Measurements from ENCODE around the gene CALD1.

Gene CALD1

DNA sequence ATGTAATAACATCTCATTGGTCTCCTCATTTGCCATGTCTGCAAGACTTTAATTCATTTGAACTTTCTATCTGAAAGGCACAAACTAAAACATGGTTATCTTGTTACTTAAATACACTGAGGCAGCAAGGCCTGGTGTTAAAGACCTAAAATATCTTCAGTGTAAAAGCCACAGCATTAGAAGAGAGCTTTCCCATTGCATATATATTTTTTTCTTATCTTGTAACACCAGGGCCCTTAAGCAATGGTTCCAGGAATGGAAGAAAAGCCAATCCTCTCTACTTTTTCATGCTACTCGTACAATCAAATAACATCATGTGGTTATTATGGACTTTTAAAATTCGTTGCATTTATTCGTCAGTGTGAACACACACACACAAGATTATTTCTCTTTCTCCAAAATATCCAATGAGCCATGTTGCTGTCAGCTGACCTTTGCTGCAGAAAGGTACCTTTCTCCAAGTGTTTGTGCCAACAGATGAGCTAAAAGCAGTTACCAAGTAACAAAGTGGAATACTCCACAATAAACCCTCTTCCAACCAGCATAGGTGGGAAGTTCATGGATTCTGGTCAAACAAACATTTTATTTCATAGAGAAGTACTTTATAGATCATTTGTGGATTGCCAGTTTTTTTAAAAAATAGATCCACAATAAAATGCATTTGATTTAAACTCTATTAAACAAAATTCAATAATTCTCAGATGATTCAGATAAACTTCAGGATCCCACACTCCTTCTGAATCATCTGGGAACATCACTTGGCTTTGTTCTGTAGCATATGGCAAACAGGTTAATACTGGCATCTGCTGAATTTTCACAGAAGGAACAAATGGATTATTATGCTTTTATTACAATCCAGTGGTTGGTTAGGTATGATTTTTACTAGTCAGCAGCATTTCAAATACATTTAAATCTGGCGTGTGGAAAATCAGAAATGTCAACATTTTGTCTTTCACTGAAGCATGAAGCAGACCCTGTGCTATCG, 143.6 kb downstream of the CALD1 start:
- Histone ChIP-seq H3K27me3 (ENCODE audit: control insufficient read depth in 3 of 3, insufficient read depth in 3 of 3, low read depth in 1 of 3, low read length in 3 of 3) (no peaks in the 10 kb centered on the region), H3K4me3 (ENCODE audit: low read length in 2 of 2) (no peak overlapping the region), H2AFZ (ENCODE audit: low read length) (no peak overlapping the region), H2AK5ac (ENCODE audit: low read depth, low read length) (no peak overlapping the region), H3K14ac (ENCODE audit: low read length) (no peak overlapping the region), H3K9me3 (replicated peaks in 1 of 2; ENCODE audit: control insufficient read depth in 2 of 2, insufficient read depth in 1 of 2, low read depth in 1 of 2, low read length in 2 of 2) (peaks cover 2 to 8% of the 10 kb centered on the region in 2 donors), H3K9ac (ENCODE audit: low read depth, low read length, poor library complexity) (no peak overlapping the region), H2BK15ac (ENCODE audit: low read length) (no peak overlapping the region), H4K8ac (ENCODE audit: low read depth, low read length) (no peak overlapping the region), H3K36me3 (replicated peaks in 1 of 2; ENCODE audit: control insufficient read depth in 2 of 2, insufficient read depth in 2 of 2, low read length in 2 of 2) (peaks cover 0 to 3% of the 10 kb centered on the region in 2 donors), H4K91ac (ENCODE audit: low read depth, low read length, poor library complexity) (no peak overlapping the region), H3K23ac (ENCODE audit: low read depth, low read length, poor library complexity) (no peak overlapping the region), H3K4me2 (ENCODE audit: insufficient read depth, low read length, poor library complexity, severe bottlenecking) (no peak overlapping the region), H3K27ac (replicated peaks; ENCODE audit: low read length) (no peak overlapping the region), H2BK12ac (ENCODE audit: low read length) (no peak overlapping the region), H3K79me1 (ENCODE audit: low read depth, low read length) (peaks cover 1% of the 10 kb centered on the region), H3K4me1 (ENCODE audit: control insufficient read depth in 2 of 2, insufficient read depth in 1 of 2, low read depth in 1 of 2, low read length in 2 of 2) (peaks cover 0 to 1% of the 10 kb centered on the region in 2 donors), H2BK5ac (ENCODE audit: low read length) (no peak overlapping the region), H3K18ac (ENCODE audit: low read length) (no peak overlapping the region), H3K4ac (ENCODE audit: low read length) (no peak overlapping the region), H2BK120ac (ENCODE audit: low read depth, low read length) (no peak overlapping the region)
- no CpG with 5 or more reads among the region's 5 CpGs for WGBS, 2 donors (ENCODE audit: extremely low coverage in 2 of 2, insufficient read length in 2 of 2, insufficient replicate concordance in 1 of 2)
- no peak for DNase-seq (ENCODE audit: low spot score)

- no peak overlapping the region for H3K14ac ChIP-seq (ENCODE audit: low read length)
- no peak overlapping the region for H2BK15ac ChIP-seq (ENCODE audit: low read length)
- no peak overlapping the region for H2BK120ac ChIP-seq (ENCODE audit: low read depth, low read length)
- H3K4me1 ChIP-seq (ENCODE audit: control insufficient read depth in 2 of 2, insufficient read depth in 1 of 2, low read depth in 1 of 2, low read length in 2 of 2) = peaks cover 0 to 1% of the 10 kb centered on the region in 2 donors
- no peak overlapping the region for H3K9ac ChIP-seq (ENCODE audit: low read depth, low read length, poor library complexity)
- peaks cover 2 to 8% of the 10 kb centered on the region in 2 donors for H3K9me3 ChIP-seq (replicated peaks in 1 of 2; ENCODE audit: control insufficient read depth in 2 of 2, insufficient read depth in 1 of 2, low read depth in 1 of 2, low read length in 2 of 2)
- no peak overlapping the region for H3K18ac ChIP-seq (ENCODE audit: low read length)
- H3K23ac ChIP-seq (ENCODE audit: low read depth, low read length, poor library complexity) = no peak overlapping the region
- H4K8ac ChIP-seq (ENCODE audit: low read depth, low read length) = no peak overlapping the region
- H3K4me2 ChIP-seq (ENCODE audit: insufficient read depth, low read length, poor library complexity, severe bottlenecking) = no peak overlapping the region
- peaks cover 8 to 21% of the 10 kb centered on the region in 2 donors for H3K36me3 ChIP-seq (replicated peaks in 1 of 2; ENCODE audit: control insufficient read depth in 2 of 2, insufficient read depth in 2 of 2, low read length in 2 of 2)
- H2BK5ac ChIP-seq (ENCODE audit: low read length) = no peak overlapping the region
- WGBS, 2 donors (ENCODE audit: extremely low coverage in 2 of 2, insufficient read length in 2 of 2, insufficient replicate concordance in 1 of 2) = no CpG with 5 or more reads among the region's 5 CpGs
- no peak overlapping the region for H2BK12ac ChIP-seq (ENCODE audit: low read length)
- no peaks in the 10 kb centered on the region for H3K27me3 ChIP-seq (ENCODE audit: control insufficient read depth in 3 of 3, insufficient read depth in 3 of 3, low read depth in 1 of 3, low read length in 3 of 3)
- no peak overlapping the region for H3K27ac ChIP-seq (replicated peaks; ENCODE audit: low read length)
- no peak overlapping the region for H2AK5ac ChIP-seq (ENCODE audit: low read depth, low read length)
- no peak overlapping the region for H2AFZ ChIP-seq (ENCODE audit: low read length)
- H3K4ac ChIP-seq (ENCODE audit: low read length) = no peak overlapping the region
- DNase-seq (ENCODE audit: low spot score) = no peak
- H3K79me1 ChIP-seq (ENCODE audit: low read depth, low read length) = peaks cover 1% of the 10 kb centered on the region
- no peak overlapping the region for H4K91ac ChIP-seq (ENCODE audit: low read depth, low read length, poor library complexity)
- no peak overlapping the region for H3K4me3 ChIP-seq (ENCODE audit: low read length in 2 of 2)
Measured at GRCh38 chr7:134925766-134926165, 146.3 kb downstream of the CALD1 start.

- no peak overlapping the region for H3K4me2 ChIP-seq (ENCODE audit: insufficient read depth, low read length, poor library complexity, severe bottlenecking)
- no peak overlapping the region for H3K4ac ChIP-seq (ENCODE audit: low read length)
- H3K27ac ChIP-seq (replicated peaks; ENCODE audit: low read length) = no peak overlapping the region
- H4K8ac ChIP-seq (ENCODE audit: low read depth, low read length) = no peak overlapping the region
- no peak overlapping the region for H2AK5ac ChIP-seq (ENCODE audit: low read depth, low read length)
- peaks cover 2 to 9% of the 10 kb centered on the region in 2 donors for H3K9me3 ChIP-seq (replicated peaks in 1 of 2; ENCODE audit: control insufficient read depth in 2 of 2, insufficient read depth in 1 of 2, low read depth in 1 of 2, low read length in 2 of 2)
- H2BK15ac ChIP-seq (ENCODE audit: low read length) = no peak overlapping the region
- H3K4me1 ChIP-seq (ENCODE audit: control insufficient read depth in 2 of 2, insufficient read depth in 1 of 2, low read depth in 1 of 2, low read length in 2 of 2) = peaks cover 0 to 1% of the 10 kb centered on the region in 2 donors
- no peak overlapping the region for H2BK12ac ChIP-seq (ENCODE audit: low read length)
- no peak overlapping the region for H4K91ac ChIP-seq (ENCODE audit: low read depth, low read length, poor library complexity)
- no peak overlapping the region for H2AFZ ChIP-seq (ENCODE audit: low read length)
- no peak overlapping the region for H3K14ac ChIP-seq (ENCODE audit: low read length)
- no peak overlapping the region for H3K18ac ChIP-seq (ENCODE audit: low read length)
- WGBS, 2 donors (ENCODE audit: extremely low coverage in 2 of 2, insufficient read length in 2 of 2, insufficient replicate concordance in 1 of 2) = no CpG with 5 or more reads among the region's 1 CpG
- no peak overlapping the region for H3K23ac ChIP-seq (ENCODE audit: low read depth, low read length, poor library complexity)
- no peak overlapping the region for H3K4me3 ChIP-seq (ENCODE audit: low read length in 2 of 2)
- H2BK5ac ChIP-seq (ENCODE audit: low read length) = no peak overlapping the region
- H2BK120ac ChIP-seq (ENCODE audit: low read depth, low read length) = no peak overlapping the region
- H3K36me3 ChIP-seq (replicated peaks in 1 of 2; ENCODE audit: control insufficient read depth in 2 of 2, insufficient read depth in 2 of 2, low read length in 2 of 2) = peaks cover 8 to 25% of the 10 kb centered on the region in 2 donors
- no peaks in the 10 kb centered on the region for H3K27me3 ChIP-seq (ENCODE audit: control insufficient read depth in 3 of 3, insufficient read depth in 3 of 3, low read depth in 1 of 3, low read length in 3 of 3)
- peaks cover 1% of the 10 kb centered on the region for H3K79me1 ChIP-seq (ENCODE audit: low read depth, low read length)
- no peak for DNase-seq (ENCODE audit: low spot score)
- H3K9ac ChIP-seq (ENCODE audit: low read depth, low read length, poor library complexity) = no peak overlapping the region
Measured at GRCh38 chr7:134926396-134926795, 147.0 kb downstream of the CALD1 start.

- H3K4me3 ChIP-seq (ENCODE audit: low read length in 2 of 2) = no peak overlapping the region
- peaks cover 11 to 32% of the 10 kb centered on the region in 2 donors for H3K36me3 ChIP-seq (replicated peaks in 1 of 2; ENCODE audit: control insufficient read depth in 2 of 2, insufficient read depth in 2 of 2, low read length in 2 of 2)
- no peak overlapping the region for H4K8ac ChIP-seq (ENCODE audit: low read depth, low read length)
- no peak overlapping the region for H3K4ac ChIP-seq (ENCODE audit: low read length)
- no peak overlapping the region for H3K9ac ChIP-seq (ENCODE audit: low read depth, low read length, poor library complexity)
- H3K9me3 ChIP-seq (replicated peaks in 1 of 2; ENCODE audit: control insufficient read depth in 2 of 2, insufficient read depth in 1 of 2, low read depth in 1 of 2, low read length in 2 of 2) = peaks cover 4 to 12% of the 10 kb centered on the region in 2 donors
- no peak overlapping the region for H2BK5ac ChIP-seq (ENCODE audit: low read length)
- H2BK12ac ChIP-seq (ENCODE audit: low read length) = no peak overlapping the region
- H3K27me3 ChIP-seq (ENCODE audit: control insufficient read depth in 3 of 3, insufficient read depth in 3 of 3, low read depth in 1 of 3, low read length in 3 of 3) = no peaks in the 10 kb centered on the region
- H2BK15ac ChIP-seq (ENCODE audit: low read length) = no peak overlapping the region
- H3K4me2 ChIP-seq (ENCODE audit: insufficient read depth, low read length, poor library complexity, severe bottlenecking) = no peak overlapping the region
- H2AFZ ChIP-seq (ENCODE audit: low read length) = no peak overlapping the region
- H3K27ac ChIP-seq (replicated peaks; ENCODE audit: low read length) = no peak overlapping the region
- no peak overlapping the region for H3K18ac ChIP-seq (ENCODE audit: low read length)
- H2BK120ac ChIP-seq (ENCODE audit: low read depth, low read length) = no peak overlapping the region
- peaks cover 0 to 1% of the 10 kb centered on the region in 2 donors for H3K4me1 ChIP-seq (ENCODE audit: control insufficient read depth in 2 of 2, insufficient read depth in 1 of 2, low read depth in 1 of 2, low read length in 2 of 2)
- no peak overlapping the region for H4K91ac ChIP-seq (ENCODE audit: low read depth, low read length, poor library complexity)
- H3K79me1 ChIP-seq (ENCODE audit: low read depth, low read length) = peaks cover 1% of the 10 kb centered on the region
- no peak overlapping the region for H3K23ac ChIP-seq (ENCODE audit: low read depth, low read length, poor library complexity)
- no peak for DNase-seq (ENCODE audit: low spot score)
- no CpG with 5 or more reads among the region's 2 CpGs for WGBS, 2 donors (ENCODE audit: extremely low coverage in 2 of 2, insufficient read length in 2 of 2, insufficient replicate concordance in 1 of 2)
- no peak overlapping the region for H3K14ac ChIP-seq (ENCODE audit: low read length)
- no peak overlapping the region for H2AK5ac ChIP-seq (ENCODE audit: low read depth, low read length)
Measured at GRCh38 chr7:134927076-134927475, 147.6 kb downstream of the CALD1 start.

Data from neuronal stem cell (in vitro differentiated cells).